Measurements from ENCODE around the gene CAPN7.

Gene CAPN7

GRCh38 chr3:15215996-15216395 lies 9.9 kb downstream of the CAPN7 start:
- no peak overlapping the region for H3K27ac Mint-ChIP-seq
- peaks cover 30% of the 10 kb centered on the region for H3K4me1 Mint-ChIP-seq (ENCODE audit: low read depth)
- no peaks in the 10 kb centered on the region for H3K9me3 Mint-ChIP-seq (ENCODE audit: low read depth)
- no peak overlapping the region for H3K4me3 Mint-ChIP-seq
- H3K27me3 Mint-ChIP-seq: no peaks in the 10 kb centered on the region
- peaks cover 23% of the 10 kb centered on the region for H3K36me3 Mint-ChIP-seq

GRCh38 chr3:15216501-15216900 lies 10.5 kb downstream of the CAPN7 start:
- no peaks in the 10 kb centered on the region for H3K27me3 Mint-ChIP-seq
- no peaks in the 10 kb centered on the region for H3K9me3 Mint-ChIP-seq (ENCODE audit: low read depth)
- no peak overlapping the region for H3K4me3 Mint-ChIP-seq
- H3K4me1 Mint-ChIP-seq (ENCODE audit: low read depth): peaks cover 27% of the 10 kb centered on the region
- no peak overlapping the region for H3K27ac Mint-ChIP-seq
- H3K36me3 Mint-ChIP-seq: peaks cover 23% of the 10 kb centered on the region

GRCh38 chr3:15217011-15217671 lies 11.1 kb downstream of the CAPN7 start:
- peaks cover 27% of the 10 kb centered on the region for H3K4me1 Mint-ChIP-seq (ENCODE audit: low read depth)
- H3K36me3 Mint-ChIP-seq: peaks cover 22% of the 10 kb centered on the region
- H3K27ac Mint-ChIP-seq: peak overlapping the region; percentile 68
- no peaks in the 10 kb centered on the region for H3K27me3 Mint-ChIP-seq
- H3K4me3 Mint-ChIP-seq: no peak overlapping the region
- no peaks in the 10 kb centered on the region for H3K9me3 Mint-ChIP-seq (ENCODE audit: low read depth)

GRCh38 chr3:15217841-15218267 lies 11.8 kb downstream of the CAPN7 start:
- no peak overlapping the region for H3K4me3 Mint-ChIP-seq
- H3K4me1 Mint-ChIP-seq (ENCODE audit: low read depth): peaks cover 21% of the 10 kb centered on the region
- H3K9me3 Mint-ChIP-seq (ENCODE audit: low read depth): no peaks in the 10 kb centered on the region
- H3K27me3 Mint-ChIP-seq: no peaks in the 10 kb centered on the region
- peaks cover 20% of the 10 kb centered on the region for H3K36me3 Mint-ChIP-seq
- peak overlapping the region; percentile 50 for H3K27ac Mint-ChIP-seq

GRCh38 chr3:15218689-15219088 lies 12.6 kb downstream of the CAPN7 start:
- Mint-ChIP-seq H3K4me3 (no peak overlapping the region), H3K27ac (no peak overlapping the region), H3K36me3 (peaks cover 16% of the 10 kb centered on the region), H3K9me3 (ENCODE audit: low read depth) (no peaks in the 10 kb centered on the region), H3K4me1 (ENCODE audit: low read depth) (peaks cover 19% of the 10 kb centered on the region), H3K27me3 (no peaks in the 10 kb centered on the region)

- no peaks in the 10 kb centered on the region for H3K27me3 Mint-ChIP-seq
- no peak overlapping the region for H3K27ac Mint-ChIP-seq
- peaks cover 19% of the 10 kb centered on the region for H3K4me1 Mint-ChIP-seq (ENCODE audit: low read depth)
- H3K4me3 Mint-ChIP-seq: no peak overlapping the region
- peaks cover 16% of the 10 kb centered on the region for H3K36me3 Mint-ChIP-seq
- H3K9me3 Mint-ChIP-seq (ENCODE audit: low read depth): no peaks in the 10 kb centered on the region
These were observed 14.0 kb downstream of the CAPN7 start for GRCh38 chr3:15220056-15220455.

- Mint-ChIP-seq H3K36me3 (peaks cover 16% of the 10 kb centered on the region), H3K9me3 (ENCODE audit: low read depth) (no peaks in the 10 kb centered on the region), H3K27ac (no peak overlapping the region), H3K27me3 (no peaks in the 10 kb centered on the region), H3K4me1 (ENCODE audit: low read depth) (peaks cover 18% of the 10 kb centered on the region), H3K4me3 (no peak overlapping the region)
These were observed 14.6 kb downstream of the CAPN7 start for GRCh38 chr3:15220661-15221060.

GRCh38 chr3:15221574-15222217 lies 15.7 kb downstream of the CAPN7 start:
- H3K27me3 Mint-ChIP-seq: no peaks in the 10 kb centered on the region
- H3K36me3 Mint-ChIP-seq: peaks cover 16% of the 10 kb centered on the region
- no peak overlapping the region for H3K27ac Mint-ChIP-seq
- no peaks in the 10 kb centered on the region for H3K9me3 Mint-ChIP-seq (ENCODE audit: low read depth)
- H3K4me3 Mint-ChIP-seq: no peak overlapping the region
- H3K4me1 Mint-ChIP-seq (ENCODE audit: low read depth): peaks cover 15% of the 10 kb centered on the region

- Mint-ChIP-seq H3K27me3 (no peaks in the 10 kb centered on the region), H3K4me3 (no peak overlapping the region), H3K36me3 (peaks cover 12% of the 10 kb centered on the region), H3K4me1 (ENCODE audit: low read depth) (peaks cover 3% of the 10 kb centered on the region), H3K9me3 (ENCODE audit: low read depth) (no peaks in the 10 kb centered on the region), H3K27ac (no peak overlapping the region)
These were observed 17.9 kb downstream of the CAPN7 start for GRCh38 chr3:15223685-15224572.

GRCh38 chr3:15228147-15228546 lies 22.1 kb downstream of the CAPN7 start:
- no peaks in the 10 kb centered on the region for H3K27me3 Mint-ChIP-seq
- no peak overlapping the region for H3K27ac Mint-ChIP-seq
- H3K36me3 Mint-ChIP-seq: peaks cover 4% of the 10 kb centered on the region
- H3K4me1 Mint-ChIP-seq (ENCODE audit: low read depth): no peaks in the 10 kb centered on the region
- no peak overlapping the region for H3K4me3 Mint-ChIP-seq
- no peaks in the 10 kb centered on the region for H3K9me3 Mint-ChIP-seq (ENCODE audit: low read depth)

GRCh38 chr3:15229262-15229661 lies 23.2 kb downstream of the CAPN7 start:
- H3K4me1 Mint-ChIP-seq (ENCODE audit: low read depth): no peaks in the 10 kb centered on the region
- no peaks in the 10 kb centered on the region for H3K27me3 Mint-ChIP-seq
- peaks cover 4% of the 10 kb centered on the region for H3K36me3 Mint-ChIP-seq
- no peak overlapping the region for H3K4me3 Mint-ChIP-seq
- no peak overlapping the region for H3K27ac Mint-ChIP-seq
- H3K9me3 Mint-ChIP-seq (ENCODE audit: low read depth): no peaks in the 10 kb centered on the region

- no peak overlapping the region for H3K4me3 Mint-ChIP-seq
These were observed 35.3 kb downstream of the CAPN7 start for GRCh38 chr3:15241341-15241740.

GRCh38 chr3:15243822-15244482 lies 37.9 kb downstream of the CAPN7 start:
- Mint-ChIP-seq H3K27me3 (no peaks in the 10 kb centered on the region), H3K9me3 (ENCODE audit: low read depth) (no peaks in the 10 kb centered on the region), H3K27ac (no peak overlapping the region), H3K4me3 (no peak overlapping the region), H3K36me3 (peaks cover 9% of the 10 kb centered on the region), H3K4me1 (ENCODE audit: low read depth) (no peaks in the 10 kb centered on the region)

More at GRCh38 chr3:15241341-15241740, 35.3 kb downstream of the CAPN7 start:
- Mint-ChIP-seq H3K9me3 (ENCODE audit: low read depth) (no peaks in the 10 kb centered on the region), H3K27me3 (no peaks in the 10 kb centered on the region), H3K27ac (no peak overlapping the region), H3K4me1 (ENCODE audit: low read depth) (no peaks in the 10 kb centered on the region), H3K36me3 (peaks cover 9% of the 10 kb centered on the region)

GRCh38 chr3:15246186-15246585 lies 40.1 kb downstream of the CAPN7 start:
- Mint-ChIP-seq H3K27ac (no peak overlapping the region), H3K4me1 (ENCODE audit: low read depth) (no peaks in the 10 kb centered on the region), H3K27me3 (no peaks in the 10 kb centered on the region), H3K4me3 (no peak overlapping the region), H3K9me3 (ENCODE audit: low read depth) (no peaks in the 10 kb centered on the region), H3K36me3 (peaks cover 9% of the 10 kb centered on the region)
